ENCODE measurements around the gene LIG1.

GRCh38 chr19:48171710-48172109 lies 1.6 kb upstream of the LIG1 start:
- TF ChIP-seq EZH2 (IDR thresholded peaks at IDR 0.05; ENCODE audit: borderline replicate concordance) = no peak
- TF ChIP-seq, protein P1, sequence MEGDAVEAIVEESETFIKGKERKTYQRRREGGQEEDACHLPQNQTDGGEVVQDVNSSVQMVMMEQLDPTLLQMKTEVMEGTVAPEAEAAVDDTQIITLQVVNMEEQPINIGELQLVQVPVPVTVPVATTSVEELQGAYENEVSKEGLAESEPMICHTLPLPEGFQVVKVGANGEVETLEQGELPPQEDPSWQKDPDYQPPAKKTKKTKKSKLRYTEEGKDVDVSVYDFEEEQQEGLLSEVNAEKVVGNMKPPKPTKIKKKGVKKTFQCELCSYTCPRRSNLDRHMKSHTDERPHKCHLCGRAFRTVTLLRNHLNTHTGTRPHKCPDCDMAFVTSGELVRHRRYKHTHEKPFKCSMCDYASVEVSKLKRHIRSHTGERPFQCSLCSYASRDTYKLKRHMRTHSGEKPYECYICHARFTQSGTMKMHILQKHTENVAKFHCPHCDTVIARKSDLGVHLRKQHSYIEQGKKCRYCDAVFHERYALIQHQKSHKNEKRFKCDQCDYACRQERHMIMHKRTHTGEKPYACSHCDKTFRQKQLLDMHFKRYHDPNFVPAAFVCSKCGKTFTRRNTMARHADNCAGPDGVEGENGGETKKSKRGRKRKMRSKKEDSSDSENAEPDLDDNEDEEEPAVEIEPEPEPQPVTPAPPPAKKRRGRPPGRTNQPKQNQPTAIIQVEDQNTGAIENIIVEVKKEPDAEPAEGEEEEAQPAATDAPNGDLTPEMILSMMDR (IDR thresholded peaks at IDR 0.05; ENCODE audit: poor library complexity) = no peak

Measured in hepatocyte (in vitro differentiated cells).